ENCODE measurements around the gene MTUS2.

DNA sequence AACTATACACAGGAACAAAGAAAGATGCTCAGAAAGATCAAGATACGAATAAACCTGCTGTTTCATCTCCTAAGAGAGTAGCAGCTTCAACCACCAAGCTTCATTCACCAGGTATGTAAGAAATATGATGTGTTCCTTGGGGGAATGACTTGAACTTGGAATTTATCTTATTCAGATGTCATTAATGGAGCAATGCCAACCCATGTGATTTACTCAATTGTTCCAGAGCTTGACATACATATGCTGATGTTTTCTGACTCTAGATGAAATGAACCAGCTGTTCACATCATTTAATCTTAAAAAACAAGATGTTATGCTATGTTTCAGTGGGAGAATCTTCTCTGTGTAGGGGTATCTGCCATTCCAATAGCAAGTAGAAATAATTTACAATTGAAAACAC, 504.5 kb downstream of the MTUS2 start:
- no peak for TF ChIP-seq POLR2A (IDR thresholded peaks at IDR 0.05)
- TF ChIP-seq, protein P1, sequence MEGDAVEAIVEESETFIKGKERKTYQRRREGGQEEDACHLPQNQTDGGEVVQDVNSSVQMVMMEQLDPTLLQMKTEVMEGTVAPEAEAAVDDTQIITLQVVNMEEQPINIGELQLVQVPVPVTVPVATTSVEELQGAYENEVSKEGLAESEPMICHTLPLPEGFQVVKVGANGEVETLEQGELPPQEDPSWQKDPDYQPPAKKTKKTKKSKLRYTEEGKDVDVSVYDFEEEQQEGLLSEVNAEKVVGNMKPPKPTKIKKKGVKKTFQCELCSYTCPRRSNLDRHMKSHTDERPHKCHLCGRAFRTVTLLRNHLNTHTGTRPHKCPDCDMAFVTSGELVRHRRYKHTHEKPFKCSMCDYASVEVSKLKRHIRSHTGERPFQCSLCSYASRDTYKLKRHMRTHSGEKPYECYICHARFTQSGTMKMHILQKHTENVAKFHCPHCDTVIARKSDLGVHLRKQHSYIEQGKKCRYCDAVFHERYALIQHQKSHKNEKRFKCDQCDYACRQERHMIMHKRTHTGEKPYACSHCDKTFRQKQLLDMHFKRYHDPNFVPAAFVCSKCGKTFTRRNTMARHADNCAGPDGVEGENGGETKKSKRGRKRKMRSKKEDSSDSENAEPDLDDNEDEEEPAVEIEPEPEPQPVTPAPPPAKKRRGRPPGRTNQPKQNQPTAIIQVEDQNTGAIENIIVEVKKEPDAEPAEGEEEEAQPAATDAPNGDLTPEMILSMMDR (IDR thresholded peaks at IDR 0.05 in 8 of 11, conservative IDR thresholded peaks at IDR 0.05 in 3 of 11): no peak
- TF ChIP-seq POLR2AphosphoS5 (IDR thresholded peaks at IDR 0.05): no peak
